Parathyroid adenoma (tissue), 2 donors: ENCODE results near the gene NFKBIZ.
A peak's percentile ranks its signal among the peaks of the same experiment; 100 is the strongest.

Experiments
- H2AFZ ChIP-seq: fragments of 300-600 bp; sonication (generic); one replicate; pipeline ENCODE4 v1.7.0; 2017; ENCODE audit warnings: antibody characterized with exemption, mild to moderate bottlenecking
- H3K27ac ChIP-seq: fragments of 300-600 bp; sonication (generic); one replicate; pipeline ENCODE4 v1.7.0; 2017
- H3K27me3 ChIP-seq: fragments of 300-600 bp; sonication (generic); one replicate; pipeline ENCODE4 v1.7.0; 2017; ENCODE audit warnings: low read length; ENCODE audit not compliant: control insufficient read depth, insufficient read depth
- H3K36me3 ChIP-seq: fragments of 300-600 bp; sonication (generic); one replicate; pipeline ENCODE4 v1.7.0; 2017; ENCODE audit warnings: low read length; ENCODE audit not compliant: control insufficient read depth, insufficient read depth
- H3K4me1 ChIP-seq: fragments of 300-600 bp; sonication (generic); one replicate; pipeline ENCODE4 v1.7.0; 2017; ENCODE audit warnings: control low read depth
- H3K4me2 ChIP-seq: fragments of 300-600 bp; sonication (generic); one replicate; pipeline ENCODE4 v1.7.0; 2017; ENCODE audit warnings: low read length
- H3K4me3 ChIP-seq: fragments of 300-600 bp; sonication (generic); one replicate; pipeline ENCODE4 v1.7.0; 2017; ENCODE audit warnings: low read depth, low read length
- H3K79me2 ChIP-seq: fragments of 300-600 bp; sonication (generic); one replicate; pipeline ENCODE4 v1.7.0; 2017; ENCODE audit warnings: control low read depth
- H3K9ac ChIP-seq: fragments of 300-600 bp; sonication (generic); one replicate; pipeline ENCODE4 v1.7.0; 2017; ENCODE audit warnings: mild to moderate bottlenecking
- H3K9me3 ChIP-seq: fragments of 300-600 bp; sonication (generic); one replicate; pipeline ENCODE4 v1.7.0; 2017; ENCODE audit warnings: low read length; ENCODE audit not compliant: control insufficient read depth
- CTCF ChIP-seq: fragments of 300-600 bp; sonication (generic); IDR thresholded peaks from one replicate; pipeline ENCODE4 v1.7.0; 2017; ENCODE audit warnings: antibody characterized with exemption, mild to moderate bottlenecking
- donor health status: primary hyperparathyroidism.

NFKBIZ gene

DNA sequence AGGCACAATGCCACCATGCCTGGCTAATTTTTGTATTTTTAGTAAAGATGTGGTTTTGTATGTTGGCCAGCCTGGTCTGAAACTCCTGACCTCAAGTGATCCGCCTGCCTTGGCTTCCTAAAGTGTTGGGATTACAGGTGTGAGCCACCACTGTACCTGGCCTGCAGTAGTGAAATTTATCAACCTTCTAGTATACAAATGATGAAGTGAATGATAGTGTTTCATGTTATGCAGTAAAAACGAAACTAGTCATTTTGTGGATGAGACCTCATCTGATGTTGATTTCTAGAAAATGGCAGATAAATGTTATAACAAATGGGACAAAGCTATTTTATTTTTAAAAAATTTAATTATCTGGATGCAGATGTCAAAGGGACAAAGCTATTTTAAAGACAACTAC is 37.4 kb upstream of the NFKBIZ start:
- peaks cover 8% of the 10 kb centered on the region for H3K79me2 ChIP-seq
- H3K9ac ChIP-seq, result no peak overlapping the region
- no peaks in the 10 kb centered on the region for H3K9me3 ChIP-seq
- H3K4me3 ChIP-seq, result no peak overlapping the region
- no peak overlapping the region for H3K27ac ChIP-seq
- no peak overlapping the region for H2AFZ ChIP-seq
- no peak overlapping the region for H3K4me2 ChIP-seq
- H3K4me1 ChIP-seq, result no peaks in the 10 kb centered on the region
- H3K36me3 ChIP-seq, result no peaks in the 10 kb centered on the region
- no peak for TF ChIP-seq CTCF
- H3K27me3 ChIP-seq, result no peaks in the 10 kb centered on the region

DNA sequence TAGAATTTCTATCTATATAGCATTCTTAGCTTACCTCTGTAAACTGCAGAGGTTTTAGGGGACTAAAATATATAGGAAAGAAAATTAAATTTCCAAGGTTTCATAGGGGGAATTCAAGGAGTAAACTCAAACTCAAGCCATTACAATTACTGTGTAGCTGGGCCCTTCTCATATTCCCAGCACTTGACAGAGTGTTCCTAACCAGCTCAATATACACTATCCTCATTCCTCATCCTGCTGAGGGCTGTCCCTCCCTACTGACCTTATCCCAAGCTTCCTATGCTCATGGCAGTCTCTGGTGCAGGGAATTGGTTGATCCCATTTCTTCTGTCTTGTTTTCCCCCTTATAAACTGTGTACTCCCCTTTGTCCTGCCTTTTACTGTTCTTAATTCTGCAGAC is 36.4 kb upstream of the NFKBIZ start:
- no peaks in the 10 kb centered on the region for H3K9me3 ChIP-seq
- no peaks in the 10 kb centered on the region for H3K27me3 ChIP-seq
- H3K4me3 ChIP-seq, result no peak overlapping the region
- no peak overlapping the region for H2AFZ ChIP-seq
- no peaks in the 10 kb centered on the region for H3K4me1 ChIP-seq
- no peak overlapping the region for H3K27ac ChIP-seq
- no peak overlapping the region for H3K4me2 ChIP-seq
- H3K79me2 ChIP-seq, result peaks cover 8% of the 10 kb centered on the region
- no peak for TF ChIP-seq CTCF
- no peaks in the 10 kb centered on the region for H3K36me3 ChIP-seq
- H3K9ac ChIP-seq, result no peak overlapping the region

DNA sequence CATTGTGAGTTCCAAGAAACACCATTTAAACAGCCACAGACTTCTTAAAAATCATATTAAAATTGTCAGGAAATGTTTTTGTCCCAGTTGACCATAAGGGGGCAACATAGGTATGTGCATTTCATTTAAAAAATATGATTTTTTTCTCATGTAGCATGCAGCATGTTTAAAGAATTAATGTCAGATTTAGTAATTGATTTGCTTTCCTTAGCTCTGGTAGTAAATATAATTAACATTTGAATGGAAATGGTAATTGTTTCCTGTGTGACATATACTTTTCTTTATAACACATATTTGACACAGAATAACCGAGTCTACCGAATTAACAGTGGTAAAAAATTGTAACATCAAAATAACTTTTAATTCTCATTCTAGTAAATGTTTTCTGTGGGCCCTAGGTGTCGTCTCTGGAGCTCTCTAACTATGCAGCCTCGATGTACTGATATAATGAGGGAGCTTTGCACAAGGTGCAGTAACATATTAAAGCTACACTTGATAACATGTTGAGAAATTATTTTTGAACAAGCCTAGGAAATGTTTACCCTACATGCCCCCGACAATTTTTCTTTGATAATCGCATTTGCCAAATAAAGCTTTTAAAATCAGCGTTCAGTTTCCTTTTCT is 35.4 kb upstream of the NFKBIZ start:
- no peak overlapping the region for H2AFZ ChIP-seq
- no peaks in the 10 kb centered on the region for H3K36me3 ChIP-seq
- no peaks in the 10 kb centered on the region for H3K9me3 ChIP-seq
- peaks cover 8% of the 10 kb centered on the region for H3K79me2 ChIP-seq
- H3K4me2 ChIP-seq, result no peak overlapping the region
- no peak overlapping the region for H3K4me3 ChIP-seq
- no peak overlapping the region for H3K9ac ChIP-seq
- no peak overlapping the region for H3K27ac ChIP-seq
- no peaks in the 10 kb centered on the region for H3K4me1 ChIP-seq
- no peaks in the 10 kb centered on the region for H3K27me3 ChIP-seq
- TF ChIP-seq CTCF, result peak; percentile 68

DNA sequence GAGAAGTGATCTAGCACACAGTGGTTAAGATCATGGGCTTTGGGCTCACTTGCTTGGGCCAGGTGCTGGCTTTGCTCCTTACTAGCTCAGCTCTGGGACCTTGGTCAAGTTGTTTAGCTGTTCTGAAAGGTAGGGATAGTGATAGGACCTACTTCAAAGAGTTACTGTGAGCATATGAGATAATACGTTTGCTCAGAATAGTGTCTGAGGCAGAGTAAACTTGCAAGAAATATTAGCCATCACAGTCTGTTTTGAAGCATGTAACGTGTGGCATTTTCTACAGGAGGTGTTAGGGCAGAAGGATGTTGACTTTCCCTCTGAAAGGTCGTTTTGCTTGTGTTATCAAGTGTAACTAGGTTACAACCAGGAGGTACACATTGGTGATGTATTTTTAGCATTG is 34.5 kb upstream of the NFKBIZ start:
- Histone ChIP-seq H3K4me1 (no peaks in the 10 kb centered on the region), H3K27ac (no peak overlapping the region), H3K9ac (no peak overlapping the region), H2AFZ (no peak overlapping the region), H3K79me2 (peaks cover 8% of the 10 kb centered on the region), H3K27me3 (no peaks in the 10 kb centered on the region), H3K4me3 (no peak overlapping the region), H3K36me3 (no peaks in the 10 kb centered on the region), H3K9me3 (no peaks in the 10 kb centered on the region), H3K4me2 (no peak overlapping the region)
- no peak for TF ChIP-seq CTCF
